Measurements from ENCODE around the gene NAA16.
"Not testable (repeated sequence)": the region's sequence is repeated elsewhere in the genome, so short reads cannot be mapped to it uniquely, and the experiment has no call there.

DNA sequence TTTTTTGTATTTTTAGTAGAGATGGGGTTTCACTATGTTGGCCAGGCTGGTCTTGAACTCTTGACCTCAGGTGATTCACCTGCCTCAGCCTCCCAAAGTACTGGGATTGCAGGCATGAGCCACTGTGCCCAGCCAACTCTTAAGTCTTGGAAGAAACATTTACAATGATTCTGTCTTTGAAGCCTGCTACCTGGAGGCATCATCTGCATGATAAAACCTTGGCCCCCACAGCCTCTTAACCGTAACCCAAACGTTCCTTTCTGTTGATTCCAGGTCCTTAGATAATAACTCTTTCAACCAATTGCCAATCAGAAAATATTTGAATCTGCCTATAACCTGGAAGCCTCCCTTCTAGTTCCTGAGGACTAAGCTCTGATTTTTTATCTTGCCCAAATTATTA is 31.9 kb upstream of the NAA16 start:
- TF ChIP-seq, protein P1, sequence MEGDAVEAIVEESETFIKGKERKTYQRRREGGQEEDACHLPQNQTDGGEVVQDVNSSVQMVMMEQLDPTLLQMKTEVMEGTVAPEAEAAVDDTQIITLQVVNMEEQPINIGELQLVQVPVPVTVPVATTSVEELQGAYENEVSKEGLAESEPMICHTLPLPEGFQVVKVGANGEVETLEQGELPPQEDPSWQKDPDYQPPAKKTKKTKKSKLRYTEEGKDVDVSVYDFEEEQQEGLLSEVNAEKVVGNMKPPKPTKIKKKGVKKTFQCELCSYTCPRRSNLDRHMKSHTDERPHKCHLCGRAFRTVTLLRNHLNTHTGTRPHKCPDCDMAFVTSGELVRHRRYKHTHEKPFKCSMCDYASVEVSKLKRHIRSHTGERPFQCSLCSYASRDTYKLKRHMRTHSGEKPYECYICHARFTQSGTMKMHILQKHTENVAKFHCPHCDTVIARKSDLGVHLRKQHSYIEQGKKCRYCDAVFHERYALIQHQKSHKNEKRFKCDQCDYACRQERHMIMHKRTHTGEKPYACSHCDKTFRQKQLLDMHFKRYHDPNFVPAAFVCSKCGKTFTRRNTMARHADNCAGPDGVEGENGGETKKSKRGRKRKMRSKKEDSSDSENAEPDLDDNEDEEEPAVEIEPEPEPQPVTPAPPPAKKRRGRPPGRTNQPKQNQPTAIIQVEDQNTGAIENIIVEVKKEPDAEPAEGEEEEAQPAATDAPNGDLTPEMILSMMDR (IDR thresholded peaks at IDR 0.05; ENCODE audit: poor library complexity), result not testable (repeated sequence)
- TF ChIP-seq EZH2 (IDR thresholded peaks at IDR 0.05; ENCODE audit: borderline replicate concordance), result not testable (repeated sequence)
